HG03571 (cell line): Measurements from ENCODE around the gene DDX19B.
"Not testable (repeated sequence)": the region's sequence is repeated elsewhere in the genome, so short reads cannot be mapped to it uniquely, and the experiment has no call there.

Experiments
- ATAC-seq: cut with Tn5 transposase; IDR thresholded peaks from one replicate; pipeline ENCODE4 v1.9.1; 2021; ENCODE audit not compliant: unreplicated experiment

DDX19B gene

DNA sequence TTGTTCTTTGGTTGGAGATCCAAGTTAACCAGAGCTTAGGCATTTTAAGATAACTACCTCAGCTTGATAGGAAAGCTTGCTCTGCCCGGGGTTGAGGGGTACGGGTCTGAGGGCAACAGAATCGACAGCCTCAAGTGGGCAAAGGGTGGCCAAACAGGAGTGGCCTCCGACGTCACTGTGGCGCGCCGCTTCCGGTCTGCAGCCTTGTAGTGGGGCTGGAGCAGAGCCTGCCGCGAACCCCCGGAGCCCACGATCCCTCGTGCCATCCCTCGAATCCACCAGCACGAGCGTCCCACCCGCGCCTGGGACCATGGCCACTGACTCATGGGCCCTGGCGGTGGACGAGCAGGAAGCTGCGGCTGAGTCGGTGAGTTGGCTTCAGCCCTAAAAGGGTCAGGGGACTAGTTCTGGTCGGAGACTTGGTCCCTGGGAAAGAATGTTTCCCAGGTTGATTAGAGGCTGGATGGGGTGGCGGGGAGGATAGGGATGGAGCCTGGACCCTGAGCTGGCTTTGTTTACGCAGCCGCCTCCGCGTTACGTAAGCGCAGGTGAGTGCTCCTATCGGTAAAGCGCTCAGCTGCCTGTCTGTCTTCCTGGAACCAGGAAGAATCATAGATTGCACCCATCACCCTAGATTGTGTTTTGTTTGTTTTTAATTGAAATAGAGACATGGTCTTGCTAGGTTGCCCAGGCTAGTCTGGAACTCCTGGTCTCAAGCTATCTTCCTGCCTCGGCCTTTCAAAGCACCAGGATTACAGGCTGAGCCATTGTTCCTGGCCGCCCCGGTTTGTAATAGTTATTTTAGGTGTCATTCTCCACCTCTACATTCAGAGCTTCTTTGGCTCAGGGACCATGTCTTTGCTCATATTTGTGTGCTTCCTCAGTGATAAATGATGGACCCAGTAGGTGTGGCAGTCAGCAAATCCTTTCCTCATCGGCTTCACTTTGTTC is at the start of gene DDX19B:
DDX19B (plus strand) TSS at position 199 of the 951 bp plus-strand sequence; CDS start at position 311, 112 bp downstream.
- peak; percentile 75 for ATAC-seq

DNA sequence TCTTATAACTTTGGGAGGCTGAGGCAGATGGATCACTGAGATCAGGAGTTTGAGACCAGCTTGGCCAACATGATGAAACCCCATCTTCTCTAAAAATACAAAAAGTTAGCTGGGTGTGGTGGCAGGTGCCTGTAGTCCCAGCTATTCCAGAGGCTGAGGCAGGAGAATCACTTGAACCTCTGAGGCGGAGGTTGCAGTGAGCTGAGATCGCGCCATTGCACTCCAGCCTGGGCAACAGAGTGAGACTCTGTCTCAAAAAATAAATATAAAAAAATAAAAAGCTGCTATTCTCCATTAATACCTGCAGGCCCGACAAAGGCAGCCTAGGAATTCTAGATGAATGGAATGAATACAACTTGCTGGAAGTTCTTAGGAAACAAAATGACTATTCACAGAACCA is 49.3 kb upstream of the DDX19B start:
- ATAC-seq: not testable (repeated sequence)

DNA sequence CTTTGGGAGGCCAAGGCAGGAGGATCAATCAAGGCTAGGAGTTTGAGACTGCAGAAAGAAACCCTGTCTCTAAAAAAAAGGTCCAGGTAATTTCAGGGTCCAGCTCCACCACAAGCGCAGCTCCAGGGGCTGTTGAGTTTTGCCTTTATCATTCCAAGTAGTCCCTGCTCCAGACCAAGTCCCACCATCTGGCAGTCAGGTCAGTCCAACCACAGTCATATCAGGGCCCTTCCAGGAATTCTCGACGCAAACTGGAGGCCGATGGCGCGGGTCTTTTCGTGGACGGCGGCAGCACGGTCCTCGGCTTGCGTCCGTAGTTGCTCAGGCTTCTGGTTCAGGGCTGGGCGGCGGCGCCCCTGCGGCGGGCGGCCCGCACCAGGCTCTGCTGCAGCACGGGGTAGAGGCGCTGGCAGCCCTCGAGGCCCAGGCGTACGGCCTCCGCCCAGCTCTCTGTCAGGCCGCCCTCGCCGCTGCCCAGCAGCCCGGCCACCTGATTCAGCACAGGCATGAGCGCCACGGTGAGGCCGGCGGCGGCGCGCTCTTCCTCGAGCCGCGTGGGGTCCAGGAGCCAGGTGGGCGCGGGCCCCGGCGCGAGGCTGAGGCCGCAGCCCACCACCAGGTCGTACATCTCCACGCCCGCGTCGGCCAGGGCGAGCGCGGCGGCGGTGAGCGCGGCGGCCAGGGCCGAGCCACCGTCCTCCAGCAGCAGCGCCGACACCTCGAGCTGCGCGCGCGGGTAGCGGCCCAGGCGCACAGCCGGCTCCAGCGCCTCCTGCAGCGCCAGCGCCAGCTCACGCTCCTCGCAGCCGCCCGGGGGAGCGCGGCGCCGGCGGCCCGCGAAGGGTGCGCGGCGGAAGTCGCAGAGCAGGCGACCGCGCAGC is 48.0 kb upstream of the DDX19B start:
- ATAC-seq: peak; percentile 45

DNA sequence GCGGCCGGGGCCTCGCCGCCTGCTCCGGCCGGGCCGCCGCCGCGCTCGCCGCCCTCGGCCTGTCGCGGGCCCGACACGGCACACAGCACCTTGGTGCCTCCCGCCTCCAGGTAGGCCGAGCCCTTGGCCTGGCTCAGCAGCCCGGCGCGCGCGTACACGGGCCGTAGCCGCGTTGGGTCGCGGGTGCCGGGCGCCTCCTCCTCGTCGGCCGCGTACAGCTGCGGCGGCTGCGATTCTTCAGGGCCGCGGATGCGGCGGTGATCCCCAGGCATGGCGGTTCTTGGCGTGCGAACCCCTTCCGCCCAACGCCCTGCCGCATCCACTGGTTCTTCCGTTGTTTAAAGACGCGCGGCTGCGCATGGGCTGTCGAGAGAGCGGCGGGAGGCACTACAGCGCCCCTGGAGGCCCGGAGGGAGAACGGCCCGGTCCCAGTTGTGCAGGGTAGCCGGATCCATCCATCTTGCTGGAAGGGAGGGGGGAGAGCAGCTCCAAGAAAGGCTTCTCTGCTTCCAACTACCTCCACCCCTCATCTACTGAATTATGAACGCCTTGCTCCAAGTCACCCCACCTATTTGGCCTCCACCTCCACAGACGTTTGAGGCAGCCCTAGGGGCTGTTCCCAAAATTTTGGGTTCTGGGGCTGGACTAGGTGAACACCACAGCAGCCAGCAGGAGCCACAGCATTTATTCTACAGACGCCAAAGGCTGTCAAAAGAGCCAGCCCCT is 47.2 kb upstream of the DDX19B start, which contains the start of gene EXOSC6:
EXOSC6 (minus strand) TSS at position 312 of the 726 bp plus-strand sequence; CDS start at position 272, 40 bp downstream.
- peak; percentile 74 for ATAC-seq

DNA sequence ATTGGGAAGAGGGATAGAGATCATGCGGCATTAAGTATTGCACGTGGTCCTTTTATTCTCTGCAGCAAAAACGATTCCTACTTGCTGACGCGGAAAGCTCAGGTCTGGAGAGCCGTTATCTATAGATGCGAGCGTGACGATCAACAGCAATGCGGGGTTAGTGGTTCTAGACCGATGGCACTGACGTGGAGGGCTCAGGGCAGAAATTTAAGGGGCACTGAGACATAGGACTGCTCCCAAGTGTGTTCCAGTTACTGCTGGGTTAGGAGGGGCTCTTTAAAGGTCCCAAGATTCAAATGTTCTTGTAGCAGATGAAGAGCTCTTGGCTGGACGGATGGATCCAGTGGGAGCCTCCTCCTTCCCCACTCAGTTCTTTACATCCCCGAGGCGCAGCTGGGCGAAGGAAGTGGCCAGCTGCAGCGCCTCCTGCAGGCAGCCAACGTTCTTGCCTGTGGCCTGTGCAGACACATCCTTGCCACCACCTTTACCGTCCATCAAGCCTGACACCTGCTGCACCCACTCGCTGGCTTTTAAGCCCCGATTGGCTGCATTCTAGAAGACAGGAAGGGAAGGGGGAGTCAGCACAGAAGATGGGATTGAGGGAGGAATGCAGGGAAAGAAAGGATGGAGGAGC is 46.5 kb upstream of the DDX19B start:
- ATAC-seq: no peak

DNA sequence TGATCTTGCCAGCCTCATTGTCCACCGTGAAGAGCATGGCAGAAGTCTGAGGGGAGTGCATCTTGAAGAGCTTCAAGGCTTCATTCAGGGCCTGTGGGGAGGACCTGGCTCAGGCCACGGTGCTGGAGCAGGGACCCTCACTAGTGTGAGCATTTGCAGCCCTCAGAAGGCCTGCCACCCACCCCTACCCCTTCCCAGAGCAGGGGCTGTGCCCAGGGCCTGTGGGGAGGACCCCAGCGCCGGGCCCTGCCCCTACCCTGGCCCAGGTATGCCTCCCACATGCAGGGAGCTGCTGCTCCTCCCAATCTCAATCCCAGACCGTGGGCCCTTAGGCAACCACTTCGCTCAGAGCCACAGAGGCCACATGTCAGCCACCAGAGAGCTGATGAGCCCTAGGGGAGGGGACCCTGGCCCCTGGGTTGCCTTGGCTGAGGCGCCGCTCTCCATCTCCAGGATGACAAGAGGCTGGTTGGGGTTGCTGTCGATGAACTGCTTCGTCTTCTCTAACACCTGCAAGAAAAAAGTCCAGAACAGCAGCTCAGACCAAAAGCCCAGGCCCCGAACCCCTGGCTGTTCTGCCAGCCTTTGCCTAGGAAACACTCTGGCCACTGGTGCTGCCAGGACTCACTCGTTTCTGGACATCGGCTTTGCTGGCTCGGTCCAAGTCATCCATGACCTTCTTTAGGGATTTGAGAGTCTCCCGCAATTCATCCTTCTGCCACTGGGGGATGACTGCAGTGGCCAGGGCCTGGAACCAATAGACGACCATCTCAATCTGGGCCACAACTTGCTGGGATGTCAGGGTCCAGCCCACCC is 45.5 kb upstream of the DDX19B start:
- no peak for ATAC-seq

DNA sequence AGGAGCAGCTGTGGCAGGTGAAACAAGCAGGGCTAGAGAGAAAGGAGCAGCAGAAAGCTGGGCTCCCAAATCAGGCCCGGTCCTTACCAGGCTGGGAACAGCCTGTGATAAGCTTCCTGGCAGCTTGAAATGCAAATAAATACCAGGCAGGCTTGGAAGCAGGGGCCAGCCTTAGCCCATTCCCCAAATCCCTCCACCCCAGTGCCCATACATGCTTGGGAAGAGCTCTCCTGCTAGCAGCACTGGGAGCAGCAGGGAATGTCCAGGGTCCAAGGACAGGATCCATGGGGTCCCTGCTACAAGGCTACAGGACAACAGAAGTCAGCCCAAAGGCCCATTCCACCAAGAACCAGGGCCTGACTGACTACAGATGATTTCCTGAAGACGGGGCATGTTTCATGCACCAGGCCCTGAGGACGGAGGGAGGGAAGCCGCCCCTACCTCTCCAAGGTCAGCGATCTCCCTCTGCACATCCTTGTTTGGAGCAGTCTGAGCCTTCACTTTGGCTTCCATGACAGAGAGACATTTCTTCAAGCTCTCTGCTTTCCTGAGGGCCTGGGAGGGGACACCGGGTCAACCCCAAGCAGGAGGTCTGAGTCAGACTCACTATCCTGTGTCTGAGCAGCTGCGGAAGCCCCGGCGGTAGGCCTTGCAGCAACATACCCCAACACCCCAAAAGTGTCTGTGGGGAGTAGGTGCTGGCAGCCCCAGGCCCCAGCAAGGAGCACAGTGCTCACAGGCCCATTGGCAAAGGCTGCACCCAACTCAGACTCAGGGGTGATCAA is 44.6 kb upstream of the DDX19B start:
- ATAC-seq: no peak

DNA sequence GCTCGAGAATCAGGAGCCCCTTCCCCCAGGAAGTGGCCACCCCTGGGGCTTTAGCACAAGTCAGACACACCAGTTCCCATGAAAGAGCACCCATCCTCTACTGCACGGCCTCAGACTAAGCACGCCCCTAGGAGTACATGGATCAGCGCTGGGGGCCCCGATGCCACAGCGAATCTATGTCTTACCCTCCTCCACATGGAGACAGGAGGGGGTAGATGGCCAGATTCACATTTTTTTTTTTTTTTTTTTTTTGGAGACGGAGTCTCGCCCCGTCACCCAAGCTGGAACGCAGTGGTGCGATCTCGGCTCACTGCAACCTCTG is 44.1 kb upstream of the DDX19B start:
- no peak for ATAC-seq

DNA sequence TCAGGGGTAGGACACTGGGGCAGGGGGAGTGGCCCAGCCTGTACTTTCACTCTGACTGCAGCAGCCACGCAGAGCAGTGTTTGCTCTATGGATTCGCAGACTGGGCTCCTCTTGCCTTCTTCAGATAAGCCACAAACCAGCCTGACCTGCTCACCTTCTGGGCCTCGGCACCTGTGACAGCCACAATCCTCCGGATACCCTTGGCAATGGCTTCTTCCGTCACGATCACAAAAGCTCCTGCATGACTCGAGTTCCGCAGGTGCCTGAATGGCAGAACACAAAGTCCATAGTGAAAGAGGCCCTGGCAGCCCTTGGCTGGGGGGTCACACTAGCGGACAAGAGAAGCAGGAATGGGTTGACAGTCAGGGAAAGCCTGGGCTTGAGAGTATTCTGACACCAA is 43.4 kb upstream of the DDX19B start:
- no peak for ATAC-seq

DNA sequence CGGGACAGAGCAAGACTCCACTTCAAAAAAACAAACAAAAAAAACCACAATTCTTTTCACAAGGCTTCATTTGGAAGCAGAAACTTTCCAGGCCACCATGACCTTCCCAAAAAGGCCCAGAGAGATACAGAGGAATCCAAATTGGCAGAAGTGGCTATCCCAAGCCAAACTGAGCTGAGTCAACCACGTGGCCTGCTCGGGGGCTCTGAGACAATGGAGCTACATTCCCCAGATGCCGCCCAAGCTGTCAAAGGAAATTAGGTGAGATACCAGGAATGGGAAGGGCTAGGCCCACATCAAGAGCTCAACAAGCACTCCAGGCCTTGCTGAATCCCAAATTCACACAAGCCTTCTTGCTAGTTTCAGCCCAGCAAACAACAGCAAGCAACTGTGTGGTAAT is 41.6 kb upstream of the DDX19B start:
- no peak for ATAC-seq

DNA sequence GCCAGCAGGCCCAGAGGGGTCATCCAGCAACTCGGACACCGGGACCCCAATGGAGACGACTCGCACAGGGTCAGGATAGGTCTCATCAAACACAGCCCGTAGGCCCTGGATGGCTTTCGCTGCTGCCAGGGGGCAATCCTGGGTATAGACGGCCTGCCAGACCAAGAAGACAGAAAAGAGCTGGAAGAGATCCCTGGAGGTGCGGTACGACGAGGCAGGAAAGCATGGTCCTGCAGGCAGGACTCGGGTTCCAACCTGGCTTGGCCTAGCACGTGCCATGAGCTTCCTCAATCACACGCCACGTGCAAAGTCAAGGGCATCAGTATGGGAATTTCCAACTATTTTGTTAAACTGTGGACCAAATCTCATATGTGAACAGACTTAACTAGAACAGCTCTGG is 40.9 kb upstream of the DDX19B start:
- no peak for ATAC-seq

DNA sequence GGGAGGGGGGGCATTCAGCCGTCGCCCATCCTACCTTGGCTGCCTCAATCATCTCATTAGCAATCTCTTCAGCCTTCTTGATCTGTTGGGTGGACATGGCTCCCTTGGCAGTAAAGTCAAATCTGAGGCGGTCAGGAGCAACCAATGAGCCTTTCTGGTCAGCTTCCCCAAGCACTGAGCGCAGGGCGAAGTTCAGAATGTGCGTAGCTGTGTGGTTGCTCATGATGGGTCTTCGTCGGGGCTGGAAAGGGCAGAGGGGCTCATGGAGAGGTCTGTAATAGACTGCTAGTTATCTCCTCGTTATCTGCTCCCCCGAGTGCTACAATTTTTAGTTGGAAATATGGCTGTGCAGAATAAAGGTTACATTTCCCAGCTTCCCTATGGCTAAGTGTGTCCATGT is 40.0 kb upstream of the DDX19B start:
- ATAC-seq: no peak

DNA sequence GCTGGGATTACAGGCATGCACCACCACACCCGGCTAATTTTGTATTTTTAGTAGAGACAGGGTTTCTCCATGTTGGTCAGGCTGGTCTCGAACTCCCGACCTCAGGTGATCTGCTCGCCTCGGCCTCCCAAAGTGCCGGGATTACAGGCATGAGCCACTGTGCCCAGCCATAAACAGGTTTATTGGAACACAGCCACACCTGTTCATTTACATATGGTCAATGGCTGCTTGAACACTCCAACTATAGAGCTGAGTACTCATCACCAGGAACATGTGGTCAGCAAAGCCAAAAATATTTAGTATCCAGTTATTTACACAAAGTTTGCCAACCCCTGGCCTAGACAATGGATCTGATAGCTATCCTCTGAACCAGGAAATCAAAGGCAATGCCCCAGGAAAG is 39.1 kb upstream of the DDX19B start:
- not testable (repeated sequence) for ATAC-seq

DNA sequence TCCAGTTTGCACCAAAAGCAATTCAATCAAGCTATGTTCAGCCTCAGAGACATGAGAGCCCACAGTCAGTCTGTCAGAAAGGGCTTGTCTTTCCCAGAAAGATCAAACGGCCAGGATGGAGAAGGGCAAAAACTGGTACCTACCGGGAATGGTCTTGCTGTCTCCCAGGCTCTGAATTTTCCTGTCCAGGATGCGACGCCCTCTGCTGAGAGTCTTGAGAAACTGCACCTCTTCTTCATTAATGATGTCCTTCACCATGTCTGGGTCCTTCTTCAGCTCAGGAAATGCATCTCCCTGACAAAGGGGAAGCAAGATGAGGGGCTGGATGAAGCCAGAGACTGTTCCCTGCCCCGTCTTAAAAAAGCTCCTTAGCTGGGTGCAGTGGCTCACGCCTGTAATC is 31.5 kb upstream of the DDX19B start:
- no peak for ATAC-seq

DNA sequence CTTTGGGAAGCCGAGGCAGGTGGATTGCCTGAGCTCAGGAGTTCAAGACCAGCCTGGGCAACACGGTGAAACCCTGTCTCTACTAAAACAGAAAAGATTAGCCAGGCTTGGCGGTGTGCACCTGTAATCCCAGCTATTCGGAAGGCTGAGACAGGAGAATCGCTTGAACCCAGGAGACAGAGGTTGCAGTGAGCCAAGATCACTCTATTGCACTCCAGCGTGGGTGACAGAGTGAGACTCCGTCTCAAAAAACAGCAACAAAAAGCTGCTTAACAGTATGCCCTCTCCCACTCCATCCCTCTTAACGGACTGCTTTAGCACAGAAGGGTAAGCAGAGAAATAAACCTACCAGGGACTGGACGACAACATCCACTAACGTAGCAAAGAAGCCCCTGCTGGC is 31.1 kb upstream of the DDX19B start:
- ATAC-seq: not testable (repeated sequence)

DNA sequence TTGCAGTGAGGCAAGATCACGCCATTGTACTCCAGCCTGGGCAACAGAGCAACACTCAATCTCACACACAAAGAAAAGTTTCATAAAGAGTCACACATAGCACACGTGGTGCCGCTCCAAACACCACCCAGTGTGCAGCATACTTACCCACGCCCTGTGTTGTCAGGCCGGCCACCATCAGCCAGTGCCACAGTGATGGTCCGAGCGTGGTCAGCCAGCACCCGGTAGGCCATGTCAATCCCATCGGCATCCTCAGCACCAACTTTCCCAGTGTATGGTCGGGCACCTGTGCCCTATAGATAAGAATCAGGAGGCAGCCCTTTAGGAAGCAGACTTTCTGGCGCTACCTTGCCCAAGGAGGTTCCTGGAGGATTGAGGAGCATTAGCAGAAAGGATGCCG is 29.5 kb upstream of the DDX19B start:
- ATAC-seq: no peak

DNA sequence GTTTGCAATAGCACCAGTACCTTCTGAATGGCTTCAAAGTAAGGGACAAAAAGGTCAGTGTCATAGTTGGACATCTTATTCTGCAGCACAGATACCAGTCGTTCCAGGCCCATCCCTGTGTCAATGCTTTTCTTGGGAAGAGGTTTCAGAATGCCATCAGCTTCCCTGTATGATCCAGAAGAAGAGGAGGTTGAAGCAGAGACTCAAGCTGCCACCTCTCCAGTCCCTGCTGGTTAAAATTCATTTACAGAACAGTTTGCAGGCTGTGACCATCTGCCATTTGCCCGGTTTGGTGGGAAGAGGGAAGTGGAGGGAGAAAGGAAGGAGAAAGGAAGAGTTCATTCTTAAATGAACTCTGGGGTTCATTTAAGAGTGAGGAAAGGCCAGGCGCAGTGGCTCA is 28.8 kb upstream of the DDX19B start:
- ATAC-seq: no peak

DNA sequence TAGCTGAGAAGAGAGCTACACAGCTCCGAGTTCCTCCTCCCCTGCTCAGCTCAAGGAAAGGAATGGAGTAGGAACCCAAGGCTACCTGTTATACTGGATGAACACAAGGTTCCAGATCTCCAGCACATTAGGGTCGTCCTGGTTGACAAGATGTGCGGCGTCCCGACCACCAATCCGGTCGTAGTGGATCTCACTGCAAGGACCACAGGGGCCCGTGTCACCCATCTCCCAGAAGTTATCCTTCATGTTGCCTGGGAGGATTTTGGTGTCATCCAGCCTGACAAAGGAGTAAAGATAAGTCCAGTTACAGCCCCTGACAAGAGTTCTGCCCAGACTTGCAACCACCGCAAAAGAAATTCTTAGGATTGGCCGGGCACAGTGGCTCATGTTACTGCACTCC is 27.3 kb upstream of the DDX19B start:
- no peak for ATAC-seq

DNA sequence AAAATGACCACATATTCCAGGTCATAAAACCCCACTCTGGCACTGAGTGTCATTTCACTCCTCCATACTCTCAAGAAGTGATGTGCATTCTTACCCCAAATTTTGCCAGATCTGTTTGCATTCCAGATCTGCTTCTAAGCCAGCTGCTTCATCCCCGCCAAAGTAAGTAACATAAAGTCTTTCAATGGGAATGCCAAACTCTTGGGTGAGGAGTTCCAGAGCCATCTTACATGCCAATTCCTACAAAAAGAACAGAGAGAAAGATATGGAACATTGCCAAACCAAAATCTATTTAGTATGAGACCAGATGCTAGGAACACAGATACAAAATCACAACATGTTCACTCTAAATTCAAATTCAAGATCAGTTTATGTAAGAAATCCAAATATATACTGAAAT is 22.6 kb upstream of the DDX19B start:
- ATAC-seq: no peak
